Thoracic aorta (tissue), 2 donors: ENCODE results near the gene SPINT1. TPM values are rescaled to one million over a fixed set of nuclear protein-coding genes. Genes with fewer than 3 reads are reported as not detected.

Experiments
- ATAC-seq: fragments of 150-250 bp; one replicate; pipeline ENCODE4 v1.8.0; 2017; ENCODE audit warnings: low read depth; ENCODE audit not compliant: insufficient number of reproducible peaks, low FRiP score
- DNase-seq: peaks from one replicate; pipeline ENCODE4 v3.0.0-alpha.2; 2020; ENCODE audit warnings: low spot score
- H3K27ac ChIP-seq, 2 donors: fragments of 200-600 bp; sonication (generic); 1 replicate in 1 of 2; 2 replicates in 1 of 2; pipeline ENCODE4 v1.5.1; 2016; ENCODE audit warnings: mild to moderate bottlenecking in 2 of 2, moderate library complexity in 2 of 2
- H3K27me3 ChIP-seq: fragments of 200-600 bp; sonication (generic); replicated peaks from 2 replicates; pipeline ENCODE4 v1.6.0; 2016; ENCODE audit warnings: mild to moderate bottlenecking; ENCODE audit not compliant: insufficient read depth
- H3K36me3 ChIP-seq: fragments of 200-600 bp; sonication (generic); one replicate; pipeline ENCODE4 v1.5.1; 2016
- H3K4me1 ChIP-seq, 2 donors: fragments of 200-600 bp; sonication (generic); 1 replicate in 1 of 2; 2 replicates in 1 of 2; pipeline versions ENCODE4 v1.5.1 to v1.6.0; 2016; ENCODE audit warnings: low read depth in 2 of 2, mild to moderate bottlenecking in 1 of 2; ENCODE audit not compliant: control insufficient read depth in 1 of 2
- H3K4me3 ChIP-seq: fragments of 200-600 bp; sonication (generic); 2 replicates; pipeline ENCODE4 v1.5.1; 2016; ENCODE audit warnings: mild to moderate bottlenecking
- H3K9me3 ChIP-seq: fragments of 200-600 bp; sonication (generic); 2 replicates; pipeline ENCODE4 v1.5.1; 2016
- CTCF ChIP-seq: fragments of 200-600 bp; sonication (generic); IDR thresholded peaks from one replicate; pipeline ENCODE4 v1.5.1; 2019; ENCODE audit warnings: antibody characterized with exemption
- total RNA-seq, 2 donors: library from RNA; depleted of rRNA; stranded (reverse); fragments of >200 nt; gene quantifications; one replicate each; pipeline versions ENCODE4 v1.1.0 to v1.2.3, GENCODE V29; 2016

The SPINT1 gene
- total RNA-seq, 2 donors from 2014 or later = 4.6 to 4.8 TPM

DNA sequence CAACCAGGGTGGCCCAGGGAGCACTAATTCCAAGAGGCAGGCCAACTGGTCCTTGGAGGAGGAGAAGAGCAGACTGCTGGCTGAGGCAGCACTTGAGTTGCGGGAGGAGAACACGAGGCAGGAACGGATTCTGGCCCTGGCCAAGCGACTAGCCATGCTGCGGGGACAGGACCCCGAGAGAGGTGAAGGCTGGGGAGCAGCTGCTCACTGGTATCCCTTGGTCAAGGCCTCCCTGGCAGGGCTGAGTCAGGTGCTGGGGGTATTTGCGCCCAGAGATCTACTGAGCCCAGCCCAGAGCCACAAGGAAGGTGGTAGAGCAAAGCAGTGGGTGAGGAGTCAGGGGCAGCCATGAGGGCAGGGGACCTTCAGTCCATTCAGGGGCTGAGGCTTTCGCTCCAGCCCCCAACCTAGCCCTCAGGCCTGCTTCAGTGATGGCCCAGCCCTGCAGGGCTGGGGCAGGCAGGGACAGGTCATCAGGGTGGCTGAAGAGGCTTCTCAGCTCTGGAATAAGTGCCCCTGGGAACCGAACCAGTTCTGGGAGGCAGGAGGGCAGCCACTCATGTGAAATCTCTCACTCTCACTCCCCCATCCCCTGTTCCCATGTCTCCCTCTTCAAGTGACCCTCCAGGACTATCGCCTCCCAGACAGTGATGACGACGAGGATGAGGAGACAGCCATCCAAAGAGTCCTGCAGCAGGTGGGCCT lies 31.0 kb upstream of the SPINT1 start:
- H3K9me3 ChIP-seq = no peaks in the 10 kb centered on the region
- H3K4me1 ChIP-seq = peaks cover 0 to 5% of the 10 kb centered on the region in 2 donors
- TF ChIP-seq CTCF = no peak
- ATAC-seq (no peak), DNase-seq (no peak)
- H3K27ac ChIP-seq = no peak overlapping the region
- H3K4me3 ChIP-seq = no peak overlapping the region
- no peaks in the 10 kb centered on the region for H3K27me3 ChIP-seq
- H3K36me3 ChIP-seq = peaks cover 10% of the 10 kb centered on the region

DNA sequence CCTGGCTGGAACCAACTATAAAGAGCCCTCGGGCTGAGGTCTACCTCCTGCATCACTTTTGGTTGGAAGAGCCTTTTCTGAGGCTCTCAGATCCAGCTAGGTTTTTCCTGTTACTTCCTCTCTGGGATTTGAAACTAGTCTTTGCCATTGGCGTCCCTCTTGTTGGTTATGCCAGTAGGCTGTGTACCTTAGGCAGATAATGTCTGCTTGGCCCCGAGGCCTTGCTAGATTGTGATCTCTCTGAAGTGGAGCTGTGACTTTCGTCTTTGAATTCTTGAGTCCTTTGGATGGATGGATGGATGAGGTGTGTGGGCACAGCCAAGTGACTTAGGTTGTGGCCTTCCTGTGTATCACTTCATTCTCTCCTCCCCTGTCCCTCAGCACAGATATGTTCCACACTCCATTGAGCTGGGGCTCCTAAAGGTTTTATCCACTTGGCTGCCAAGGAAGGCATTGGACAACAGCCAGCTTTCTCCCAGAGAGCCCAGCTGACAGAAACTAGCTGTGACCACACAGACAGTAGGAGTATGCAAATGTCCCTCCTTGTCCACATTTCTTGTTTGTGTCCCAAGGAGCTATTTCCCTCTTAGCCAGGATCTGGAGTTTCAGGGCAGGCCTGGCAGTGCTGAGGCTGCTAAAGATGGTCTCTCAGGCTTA lies 28.7 kb upstream of the SPINT1 start:
- ATAC-seq = no peak
- H3K27ac ChIP-seq = no peak overlapping the region
- peaks cover 10% of the 10 kb centered on the region for H3K36me3 ChIP-seq
- H3K9me3 ChIP-seq = no peaks in the 10 kb centered on the region
- no peak overlapping the region for H3K4me3 ChIP-seq
- no peak for DNase-seq
- H3K27me3 ChIP-seq = no peaks in the 10 kb centered on the region
- no peak for TF ChIP-seq CTCF
- H3K4me1 ChIP-seq = no peaks in the 10 kb centered on the region

GRCh38 chr15:40819048-40819447 lies 24.8 kb upstream of the SPINT1 start:
- DNase-seq (no peak), ATAC-seq (no peak)
- no peak for TF ChIP-seq CTCF
- no peaks in the 10 kb centered on the region for H3K36me3 ChIP-seq
- no peak overlapping the region for H3K4me3 ChIP-seq
- H3K27me3 ChIP-seq = no peaks in the 10 kb centered on the region
- H3K4me1 ChIP-seq = no peaks in the 10 kb centered on the region
- H3K9me3 ChIP-seq = no peaks in the 10 kb centered on the region
- no peak overlapping the region for H3K27ac ChIP-seq

DNA sequence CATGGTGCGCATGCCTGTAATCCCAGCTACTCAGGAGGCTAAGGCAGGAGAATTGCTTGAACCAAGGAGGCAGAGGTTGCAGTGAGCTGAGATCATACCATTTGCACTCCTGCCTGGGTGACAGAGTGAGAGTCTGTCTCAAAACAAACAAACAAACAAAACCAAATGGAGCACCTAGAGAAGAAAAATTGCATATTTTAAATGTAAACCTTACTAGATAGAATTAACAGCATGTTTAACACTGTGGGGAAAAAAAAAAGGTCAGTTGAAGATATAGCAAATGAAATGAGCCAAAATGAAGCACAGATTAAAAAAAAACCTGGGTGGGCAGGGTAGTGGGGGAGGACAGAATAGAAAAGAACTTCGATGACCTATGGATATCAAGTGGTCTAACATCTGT lies 22.7 kb upstream of the SPINT1 start:
- TF ChIP-seq CTCF = no peak
- ATAC-seq = no peak
- Histone ChIP-seq H3K4me3 (no peak overlapping the region), H3K27ac (no peak overlapping the region), H3K27me3 (no peaks in the 10 kb centered on the region), H3K9me3 (no peaks in the 10 kb centered on the region), H3K4me1 (no peaks in the 10 kb centered on the region), H3K36me3 (no peaks in the 10 kb centered on the region)
- DNase-seq = no peak

DNA sequence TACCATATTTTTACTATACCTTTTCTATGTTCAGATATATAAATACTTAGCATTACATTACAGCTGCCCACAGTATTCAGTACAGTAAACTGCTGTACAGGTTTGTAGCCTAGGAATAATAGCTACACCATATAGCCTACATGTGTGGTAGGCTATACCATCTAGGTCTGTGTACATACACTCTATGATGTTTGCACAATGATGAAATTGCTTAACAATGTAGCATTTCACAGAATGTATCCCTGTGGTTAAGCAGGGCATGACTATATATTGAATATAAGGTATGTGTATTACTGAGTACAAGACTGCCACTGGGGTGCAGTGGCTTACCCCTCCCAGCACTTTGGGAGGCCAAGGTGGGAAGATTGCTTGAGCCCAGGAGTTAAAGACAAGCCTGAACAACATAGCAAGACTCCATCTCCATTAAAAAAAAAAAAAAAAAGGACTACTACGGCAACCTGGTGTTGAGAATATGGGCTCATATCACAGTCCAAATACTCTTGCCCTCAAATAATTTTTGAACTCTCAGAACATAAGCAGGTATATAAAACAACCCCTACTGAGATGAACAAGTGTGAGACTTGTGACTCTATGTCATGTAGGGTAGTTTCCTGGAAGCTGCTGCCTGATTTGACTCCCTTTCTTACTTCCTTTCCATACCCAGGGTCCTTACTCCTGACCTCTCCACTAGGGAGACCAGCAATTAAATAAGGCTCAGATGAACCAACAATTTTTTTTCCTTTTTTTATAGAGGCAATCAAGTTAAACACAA lies 20.1 kb upstream of the SPINT1 start:
- no peak overlapping the region for H3K4me3 ChIP-seq
- ATAC-seq = no peak
- DNase-seq = no peak
- H3K27ac ChIP-seq = no peak overlapping the region
- no peaks in the 10 kb centered on the region for H3K9me3 ChIP-seq
- H3K27me3 ChIP-seq = no peaks in the 10 kb centered on the region
- TF ChIP-seq CTCF = no peak
- H3K36me3 ChIP-seq = no peaks in the 10 kb centered on the region
- no peaks in the 10 kb centered on the region for H3K4me1 ChIP-seq
